ENCODE results near the gene HIPK2.
"Not testable (repeated sequence)": the region's sequence is repeated elsewhere in the genome, so short reads cannot be mapped to it uniquely, and the experiment has no call there.

Gene HIPK2

GRCh38 chr7:139562491-139562890 is 215.3 kb downstream of the HIPK2 start:
- TF ChIP-seq ELF4 (IDR thresholded peaks at IDR 0.05) (no peak), L3MBTL2 (conservative IDR thresholded peaks at IDR 0.05) (no peak), NFRKB (IDR thresholded peaks at IDR 0.05) (no peak), CTBP1 (IDR thresholded peaks at IDR 0.05; ENCODE audit: borderline replicate concordance) (no peak), BHLHE40 (IDR thresholded peaks at IDR 0.05; ENCODE audit: borderline replicate concordance) (no peak), SP1 (IDR thresholded peaks at IDR 0.05) (no peak), LEF1 (IDR thresholded peaks at IDR 0.05; ENCODE audit: borderline replicate concordance) (no peak), FOXA1 (IDR thresholded peaks at IDR 0.05) (no peak), ZNF384 (IDR thresholded peaks at IDR 0.05) (no peak), FOXM1 (IDR thresholded peaks at IDR 0.05; ENCODE audit: borderline replicate concordance) (no peak)
- no peak for DNase-seq (ENCODE audit: extremely low spot score)
- CTCF ChIA-PET, result interaction anchor here (0.9 kb wide), 1 partner anchor 128 kb away, joined by 3 read pairs; no protein-coding TSS in a partner anchor
- POLR2A ChIA-PET, result no interaction called here

- DNase-seq (ENCODE audit: extremely low spot score), result no peak
- ChIA-PET POLR2A (no interaction called here), CTCF (no interaction called here)
- TF ChIP-seq NFRKB (IDR thresholded peaks at IDR 0.05) (no peak), SUZ12 (IDR thresholded peaks at IDR 0.05) (no peak), FOXK2 (IDR thresholded peaks at IDR 0.05) (no peak), ZNF384 (IDR thresholded peaks at IDR 0.05) (no peak), LEF1 (IDR thresholded peaks at IDR 0.05; ENCODE audit: borderline replicate concordance) (no peak), FOXA1 (IDR thresholded peaks at IDR 0.05) (no peak), PKNOX1 (IDR thresholded peaks at IDR 0.05) (no peak), ARNT (IDR thresholded peaks at IDR 0.05) (no peak), L3MBTL2 (conservative IDR thresholded peaks at IDR 0.05) (no peak), CTBP1 (IDR thresholded peaks at IDR 0.05; ENCODE audit: borderline replicate concordance) (no peak), FOXM1 (IDR thresholded peaks at IDR 0.05; ENCODE audit: borderline replicate concordance) (no peak), SP1 (IDR thresholded peaks at IDR 0.05) (no peak), ELF4 (IDR thresholded peaks at IDR 0.05) (no peak), HDGF (IDR thresholded peaks at IDR 0.05; ENCODE audit: borderline replicate concordance) (no peak), TARDBP (IDR thresholded peaks at IDR 0.05) (no peak)
Observed at GRCh38 chr7:139560678-139561077, 217.1 kb downstream of the HIPK2 start.

- POLR2A ChIA-PET, result no interaction called here
- DNase-seq (ENCODE audit: extremely low spot score), result no peak
- TF ChIP-seq ELF4 (IDR thresholded peaks at IDR 0.05) (no peak), PKNOX1 (IDR thresholded peaks at IDR 0.05) (no peak), FOXM1 (IDR thresholded peaks at IDR 0.05; ENCODE audit: borderline replicate concordance) (no peak)
- CTCF ChIA-PET, result no interaction called here
Observed at GRCh38 chr7:139560199-139560598, 217.6 kb downstream of the HIPK2 start.

- ChIA-PET POLR2A (no interaction called here), CTCF (interaction anchor here (1.9 kb wide), 1 partner anchor 60 kb away, joined by 9 read pairs; no protein-coding TSS in a partner anchor)
- TF ChIP-seq SUZ12 (IDR thresholded peaks at IDR 0.05) (no peak), FOXM1 (IDR thresholded peaks at IDR 0.05; ENCODE audit: borderline replicate concordance) (no peak), ELF4 (IDR thresholded peaks at IDR 0.05) (no peak), HDGF (IDR thresholded peaks at IDR 0.05; ENCODE audit: borderline replicate concordance) (no peak), NFRKB (IDR thresholded peaks at IDR 0.05) (no peak), FOXA1 (IDR thresholded peaks at IDR 0.05) (no peak)
Observed at GRCh38 chr7:139559364-139560105, 218.3 kb downstream of the HIPK2 start.

GRCh38 chr7:139557857-139558581 is 219.8 kb downstream of the HIPK2 start:
- POLR2A ChIA-PET, result no interaction called here
- DNase-seq (ENCODE audit: extremely low spot score), result no peak
- CTCF ChIA-PET, result interaction anchor here (1.9 kb wide), 1 partner anchor 58 kb away, joined by 9 read pairs; no protein-coding TSS in a partner anchor
- no peak for TF ChIP-seq LEF1 (IDR thresholded peaks at IDR 0.05; ENCODE audit: borderline replicate concordance)
- no peak for TF ChIP-seq FOXK2 (IDR thresholded peaks at IDR 0.05)
- TF ChIP-seq NFRKB (IDR thresholded peaks at IDR 0.05), result no peak
- TF ChIP-seq L3MBTL2 (conservative IDR thresholded peaks at IDR 0.05), result no peak
- TF ChIP-seq FOXM1 (IDR thresholded peaks at IDR 0.05; ENCODE audit: borderline replicate concordance), result no peak
- no peak for TF ChIP-seq FOXA1 (IDR thresholded peaks at IDR 0.05)
- no peak for TF ChIP-seq SUZ12 (IDR thresholded peaks at IDR 0.05)
- TF ChIP-seq BHLHE40 (IDR thresholded peaks at IDR 0.05; ENCODE audit: borderline replicate concordance), result no peak
- TF ChIP-seq TARDBP (IDR thresholded peaks at IDR 0.05), result no peak
- no peak for TF ChIP-seq ELF4 (IDR thresholded peaks at IDR 0.05)
- no peak for TF ChIP-seq ARNT (IDR thresholded peaks at IDR 0.05)
- TF ChIP-seq HDGF (IDR thresholded peaks at IDR 0.05; ENCODE audit: borderline replicate concordance), result no peak
- TF ChIP-seq SP1 (IDR thresholded peaks at IDR 0.05), result no peak

More at GRCh38 chr7:139559364-139560105, 218.3 kb downstream of the HIPK2 start:
- no peak for DNase-seq (ENCODE audit: extremely low spot score)

- DNase-seq (ENCODE audit: extremely low spot score); POLR2A ChIA-PET: not testable (repeated sequence)
- CTCF ChIA-PET, result interaction anchor here (0.9 to 1.6 kb wide), 3 partner anchors 11 to 43 kb away, joined by 3 to 5 read pairs (median 5); no protein-coding TSS in a partner anchor
Observed at GRCh38 chr7:139553991-139554700, 223.7 kb downstream of the HIPK2 start.

Measured in HEK293T (cell line).